Ovary (tissue), 3 donors: ENCODE results near the gene ABHD6.

Source experiments
- CTCF ChIP-seq, 3 donors: fragments of 450-650 bp in 2 of 3; fragments of 200-600 bp in 1 of 3; IDR thresholded peaks; one replicate each; pipeline versions ENCODE4 v1.5.1 to v1.8.0; 2016 to 2022; ENCODE audit warnings: antibody characterized with exemption in 3 of 3, mild to moderate bottlenecking in 1 of 3
- EP300 ChIP-seq: sonication (generic); formaldehyde crosslinking; IDR thresholded peaks from one replicate; pipeline ENCODE4 v1.6.1; 2017; ENCODE audit warnings: antibody characterized with exemption
- POLR2A ChIP-seq: fragments of 450-650 bp; IDR thresholded peaks from one replicate; pipeline ENCODE4 v1.6.1; 2017; ENCODE audit warnings: antibody characterized with exemption, mild to moderate bottlenecking, moderate library complexity
- donor health status: DM: no; HTN: no; CAD: no.

- no peak for TF ChIP-seq CTCF (IDR thresholded peaks at IDR 0.05)
- TF ChIP-seq POLR2A, result no peak
- TF ChIP-seq EP300, result no peak
Observed at GRCh38 chr3:58326267-58326900, 88.8 kb downstream of the ABHD6 start.
